Stimulated activated CD8-positive, alpha-beta memory T cell treated with anti-CD3 and anti-CD28 coated beads, Interleukin-15, amount 100 ng/mL, for 24 hours (primary cell): Measurements from ENCODE around the gene ARHGAP11A.

Experiments used
- DNase-seq: peaks from one replicate; pipeline ENCODE4 v3.0.0-alpha.2; 2020; ENCODE audit warnings: low read depth

ARHGAP11A gene

DNA sequence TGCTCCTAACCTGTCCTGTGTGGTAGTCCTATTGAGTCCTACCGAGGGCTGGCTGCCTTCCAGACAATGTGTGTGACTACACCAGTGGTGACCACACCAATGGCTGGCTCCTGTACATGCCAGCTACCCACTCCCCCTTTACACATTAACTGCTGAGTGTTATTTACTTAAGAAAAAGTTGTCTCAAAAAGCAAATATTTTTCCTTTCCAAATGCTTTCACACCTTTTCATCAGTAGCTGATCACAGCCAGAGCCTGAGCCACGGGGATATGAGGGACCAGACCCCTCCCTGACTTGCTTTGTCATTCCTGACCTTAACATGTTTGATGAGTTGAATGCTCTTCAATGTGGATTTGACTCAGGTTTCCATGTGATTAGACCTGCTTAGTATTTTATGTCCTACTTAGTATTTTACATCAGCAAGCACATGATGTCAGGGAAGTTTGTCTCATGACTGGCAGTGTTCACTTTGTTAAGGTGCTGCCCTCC, 72.9 kb downstream of the ARHGAP11A start:
- no peak for DNase-seq
